Panc1 (cell line): ENCODE data around the gene PRLHR. TPM values are rescaled to one million over a fixed set of nuclear protein-coding genes. Genes with fewer than 3 reads are reported as not detected.
"Not testable (repeated sequence)": the region's sequence is repeated elsewhere in the genome, so short reads cannot be mapped to it uniquely, and the experiment has no call there.

Experiments
- ATAC-seq: fragments of 200-7000 bp; cut with Tn5 transposase; 2 replicates; pipeline ENCODE4 v1.9.1; 2020; ENCODE audit warnings: mild to moderate bottlenecking, moderate library complexity
- BruUV-seq: library from RNA; stranded (reverse); fragments of 400-500 nt; replicated peaks from 2 replicates; lab custom pipeline; 2021; lab: Mats Ljungman, UMichigan
- CTCF ChIA-PET: fragments of 300-600 bp; sonication (Branson Sonifier 250); formaldehyde crosslinking; loops from one replicate; lab custom pipeline; 2022; ENCODE audit warnings: antibody characterized with exemption; lab: Charles Lee
- POLR2A ChIA-PET: fragments of 300-600 bp; sonication (Branson Sonifier 250); formaldehyde crosslinking; loops from one replicate; lab custom pipeline; 2022; ENCODE audit warnings: antibody characterized with exemption; lab: Charles Lee
- DNase-seq: peaks from one replicate; pipeline ENCODE4 v3.0.0-alpha.2; 2010; ENCODE audit warnings: low read depth, low spot score
- H3K27ac ChIP-seq: 2 replicates; pipeline ENCODE4 v1.5.1; 2011; ENCODE audit warnings: mild to moderate bottlenecking, low read length, inconsistent platforms
- H3K27me3 ChIP-seq: fragments of 200-500 bp; sonication (Bioruptor generic); 2 replicates; pipeline ENCODE4 v1.6.0; 2014; ENCODE audit warnings: low read length, inconsistent platforms; ENCODE audit not compliant: control insufficient read depth, insufficient read depth
- H3K36me3 ChIP-seq: fragments of 200-500 bp; sonication (Bioruptor generic); 2 replicates; pipeline ENCODE4 v1.5.1; 2014; ENCODE audit warnings: inconsistent platforms, mild to moderate bottlenecking, low read length, moderate library complexity; ENCODE audit not compliant: control insufficient read depth, insufficient read depth
- H3K4me1 ChIP-seq: 2 replicates; pipeline ENCODE4 v1.5.1; 2011; ENCODE audit warnings: inconsistent platforms, mild to moderate bottlenecking, low read length, moderate library complexity; ENCODE audit not compliant: control insufficient read depth, insufficient read depth
- H3K4me3 ChIP-seq, 2 experiments: 2 replicates each; pipeline ENCODE4 v1.5.1; 2011 to 2012; ENCODE audit warnings: low read depth in 2 of 2, low read length in 2 of 2, mild to moderate bottlenecking in 2 of 2, inconsistent platforms in 1 of 2, moderate library complexity in 1 of 2
- H3K9me3 ChIP-seq: fragments of 200-500 bp; sonication (Bioruptor generic); 2 replicates; pipeline ENCODE4 v1.5.1; 2014; ENCODE audit warnings: low read depth, mild to moderate bottlenecking, inconsistent platforms, low read length, moderate library complexity; ENCODE audit not compliant: control insufficient read depth, insufficient read depth
- CTCF ChIP-seq: fragments of 450-650 bp; IDR thresholded peaks from 2 replicates; pipeline ENCODE4 v1.5.1; 2017; ENCODE audit warnings: mild to moderate bottlenecking
- POLR2AphosphoS5 ChIP-seq: IDR thresholded peaks from 2 replicates; pipeline ENCODE4 v1.6.1; 2012; ENCODE audit warnings: mild to moderate bottlenecking, low read depth, low read length, moderate library complexity
- REST ChIP-seq, 2 experiments: IDR thresholded peaks; 2 replicates each; pipeline ENCODE4 v1.6.1; 2011 to 2012; ENCODE audit warnings: low read depth in 2 of 2, control low read depth in 1 of 2, low read length in 1 of 2, mild to moderate bottlenecking in 1 of 2, moderate library complexity in 1 of 2; ENCODE audit not compliant: insufficient read depth in 1 of 2
- SIN3A ChIP-seq: IDR thresholded peaks from 2 replicates; pipeline ENCODE4 v1.6.1; 2012; ENCODE audit warnings: low read depth, mild to moderate bottlenecking, low read length, moderate library complexity, borderline replicate concordance; ENCODE audit not compliant: insufficient read depth
- TCF7L2 ChIP-seq: IDR thresholded peaks from 2 replicates; pipeline ENCODE4 v1.6.1; 2011; ENCODE audit warnings: mild to moderate bottlenecking, low read depth, low read length, inconsistent platforms
- in situ Hi-C: cut with HindIII; loops from 2 replicates; pipeline ENCODE4 v1.10.0; 2016; ENCODE audit warnings: low sequenced_read_pairs, low pct_unique_long_range_greater_than_20kb
- intact Hi-C: fragments of 100-400 bp; cut with micrococcal nuclease; formaldehyde crosslinking; loops from one replicate; pipeline ENCODE4 v1.10.0; 2022; ENCODE audit not compliant: unreplicated experiment
- total RNA-seq: library from RNA; stranded (reverse); gene quantifications from one replicate; pipeline ENCODE4 v1.2.1, GENCODE V29; 2021; ENCODE audit not compliant: unreplicated experiment

Gene PRLHR
- total RNA-seq, 1 experiment from 2014 or later, result not detected

GRCh38 chr10:118624747-118625146 lies 29.3 kb upstream of the PRLHR start:
- no peak for ATAC-seq
- no peak for DNase-seq
- Histone ChIP-seq H3K4me3 (no peak overlapping the region), H3K4me1 (no peaks in the 10 kb centered on the region), H3K27me3 (peaks cover 6% of the 10 kb centered on the region), H3K9me3 (no peaks in the 10 kb centered on the region), H3K36me3 (no peaks in the 10 kb centered on the region), H3K27ac (no peak overlapping the region)
- intact Hi-C loops (no loop called here), in situ Hi-C loops (no loop called here)
- POLR2A ChIA-PET, result no interaction called here
- CTCF ChIA-PET, result no interaction called here
- no TSS peak for BruUV-seq
- TF ChIP-seq POLR2AphosphoS5 (no peak), SIN3A (no peak), REST (IDR thresholded peaks at IDR 0.05; ENCODE audit: insufficient read depth in 1 of 2, low read depth in 2 of 2, low read length in 1 of 2) (no peak), CTCF (no peak)

GRCh38 chr10:118621304-118621942 lies 26.0 kb upstream of the PRLHR start:
- ATAC-seq, result no peak
- Histone ChIP-seq H3K27me3 (peaks cover 5% of the 10 kb centered on the region), H3K4me3 (no peak overlapping the region), H3K36me3 (no peaks in the 10 kb centered on the region), H3K9me3 (no peaks in the 10 kb centered on the region), H3K27ac (no peak overlapping the region), H3K4me1 (no peaks in the 10 kb centered on the region)
- BruUV-seq, result no TSS peak
- in situ Hi-C loops, result no loop called here
- CTCF ChIA-PET, result interaction anchor here (0.5 kb wide), 1 partner anchor 138 kb away, joined by 5 read pairs; no protein-coding TSS in a partner anchor
- POLR2A ChIA-PET, result no interaction called here
- intact Hi-C loops, result no loop called here
- TF ChIP-seq POLR2AphosphoS5, result no peak
- TF ChIP-seq REST (IDR thresholded peaks at IDR 0.05; ENCODE audit: insufficient read depth in 1 of 2, low read depth in 2 of 2, low read length in 1 of 2), result no peak
- 0 out of 2 replicates have a peak, but pooled peaks have one; percentile 21 for TF ChIP-seq TCF7L2
- TF ChIP-seq CTCF, result no peak
- no peak for TF ChIP-seq SIN3A
- no peak for DNase-seq

- intact Hi-C loops, H3K4me1 ChIP-seq, BruUV-seq, H3K36me3 ChIP-seq, H3K4me3 ChIP-seq, POLR2A ChIA-PET, H3K27ac ChIP-seq, in situ Hi-C loops, CTCF ChIA-PET, DNase-seq, ATAC-seq, H3K9me3 ChIP-seq: not testable (repeated sequence)
- peaks cover 14% of the 10 kb centered on the region; the same call in 1 of the 2 replicates for H3K27me3 ChIP-seq
These were observed 18.4 kb upstream of the PRLHR start for GRCh38 chr10:118613863-118614262.
